ENCODE results near the gene TENM3. TPM values are rescaled to one million over a fixed set of nuclear protein-coding genes. Genes with fewer than 3 reads are reported as not detected.

The TENM3 gene
- total RNA-seq, 1 experiment from 2014 or later = 108 TPM

DNA sequence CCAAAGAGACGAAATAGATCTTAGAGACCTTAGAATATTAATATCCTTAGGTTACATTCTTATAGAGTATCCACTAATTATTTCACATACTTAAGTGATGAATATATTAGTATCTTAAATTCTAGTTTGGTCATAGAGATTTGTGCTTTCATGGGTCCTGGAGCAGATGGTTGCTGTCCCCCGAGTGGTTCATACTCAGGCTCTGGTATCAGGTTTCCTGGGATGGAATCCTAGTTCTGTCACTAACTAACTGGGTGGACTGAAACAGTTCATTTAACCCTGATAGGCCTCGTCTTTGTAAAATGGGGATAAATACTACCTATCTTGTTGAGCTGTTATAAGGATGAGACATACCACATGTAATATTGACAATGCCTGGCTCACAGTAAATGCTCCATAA is 264.6 kb downstream of the TENM3 start:
- no peak for DNase-seq (ENCODE audit: low spot score)

GRCh38 chr4:182510836-182511235 is 267.6 kb downstream of the TENM3 start:
- no peak for DNase-seq (ENCODE audit: low spot score)

GRCh38 chr4:182513587-182514291 is 270.5 kb downstream of the TENM3 start:
- DNase-seq (ENCODE audit: low spot score) = no peak

DNA sequence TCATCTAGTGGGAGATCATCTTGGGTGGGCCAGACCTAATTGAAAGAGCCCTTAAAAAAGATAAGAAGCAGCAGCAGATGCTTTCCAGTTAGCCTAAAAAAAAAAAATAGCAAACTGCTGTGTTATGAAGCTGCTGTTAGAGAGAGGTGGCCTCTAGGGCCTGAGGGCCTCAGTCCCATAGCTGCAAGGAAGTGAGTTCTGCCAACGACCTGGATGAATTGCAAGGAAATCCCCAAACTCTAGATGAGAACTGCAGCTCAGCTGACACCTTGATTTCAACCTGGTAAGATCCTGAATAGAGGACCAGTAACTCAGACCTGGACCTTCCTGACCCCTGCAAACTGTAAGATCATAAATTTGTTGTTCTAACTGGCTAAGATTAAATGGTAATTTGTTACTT is 275.2 kb downstream of the TENM3 start:
- no peak for DNase-seq (ENCODE audit: low spot score)

DNA sequence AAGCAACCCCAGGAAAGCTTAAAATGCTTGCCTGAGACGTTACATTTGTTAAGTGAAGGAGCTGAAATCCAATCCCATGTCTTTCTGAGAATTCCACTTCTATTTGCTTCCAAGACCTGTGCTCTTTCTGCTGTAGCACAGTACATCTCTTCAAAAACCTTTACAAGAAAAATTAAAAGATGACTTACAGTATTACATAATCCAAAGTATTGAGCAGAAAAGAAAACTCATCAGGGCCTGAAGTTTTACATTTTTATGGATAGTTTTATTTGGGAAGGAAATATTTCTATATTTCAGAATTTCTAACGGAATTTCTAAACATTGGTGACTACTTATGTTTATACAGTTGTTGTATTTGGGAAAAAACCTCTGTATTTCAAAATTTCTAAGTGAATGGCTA is 276.3 kb downstream of the TENM3 start:
- no peak for DNase-seq (ENCODE audit: low spot score)

DNA sequence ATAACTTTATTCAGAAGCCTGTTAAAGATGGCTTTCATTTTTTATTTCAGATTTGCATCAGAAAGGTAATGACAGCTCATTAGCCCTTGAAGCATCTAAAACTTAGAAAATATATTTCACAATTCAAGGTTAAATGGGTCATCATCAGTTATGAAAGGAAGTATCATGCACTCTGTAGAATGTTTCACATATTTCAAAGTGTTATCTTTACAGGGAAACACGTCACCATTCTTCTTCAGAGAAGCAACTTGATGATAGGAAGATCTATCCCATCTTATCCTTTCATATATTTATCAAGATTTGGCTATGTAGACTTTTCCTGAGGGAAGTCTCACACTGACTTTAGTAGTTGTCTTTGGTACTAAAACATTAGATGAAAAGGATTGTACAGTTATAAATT is 277.8 kb downstream of the TENM3 start:
- DNase-seq (ENCODE audit: low spot score) = no peak

DNA sequence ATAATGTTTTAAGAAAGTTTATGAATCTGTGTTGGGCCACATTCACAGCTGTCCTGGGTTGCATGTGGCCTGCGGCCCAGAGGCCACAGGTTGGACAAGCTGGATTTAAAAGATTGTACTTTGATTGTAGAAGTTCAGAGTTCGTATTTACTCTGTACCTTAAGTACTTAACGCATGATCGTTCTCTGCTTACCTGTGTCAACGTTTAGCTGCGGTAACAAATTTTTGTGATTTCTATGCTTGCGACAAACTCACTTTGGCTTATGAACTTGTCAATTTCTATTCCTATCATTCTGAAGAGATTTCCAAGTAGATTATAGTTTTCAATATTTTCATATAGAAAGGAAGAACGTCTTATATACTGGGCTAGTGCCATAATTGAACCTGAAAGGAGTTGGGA is 285.6 kb downstream of the TENM3 start:
- DNase-seq (ENCODE audit: low spot score) = no peak

DNA sequence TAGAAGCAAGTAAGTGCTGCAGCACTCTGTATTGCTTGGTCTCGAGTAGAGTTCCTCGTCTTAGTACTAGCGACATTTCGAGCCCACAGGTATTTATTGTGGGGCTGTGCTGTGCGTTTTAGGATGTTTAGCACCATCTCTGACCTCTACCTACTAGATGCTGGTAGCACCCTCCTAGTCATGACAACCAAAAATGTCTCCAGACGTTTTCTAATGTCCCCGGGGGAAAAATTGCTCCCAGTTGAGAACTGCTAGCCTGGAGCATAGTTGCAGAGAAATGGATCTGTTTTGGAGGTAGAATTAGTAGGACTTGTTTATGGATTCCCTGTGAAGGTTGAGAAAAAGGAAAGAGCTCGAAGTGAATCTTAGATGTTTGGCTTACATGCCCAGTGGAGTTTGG is 287.2 kb downstream of the TENM3 start:
- DNase-seq (ENCODE audit: low spot score) = no peak

DNA sequence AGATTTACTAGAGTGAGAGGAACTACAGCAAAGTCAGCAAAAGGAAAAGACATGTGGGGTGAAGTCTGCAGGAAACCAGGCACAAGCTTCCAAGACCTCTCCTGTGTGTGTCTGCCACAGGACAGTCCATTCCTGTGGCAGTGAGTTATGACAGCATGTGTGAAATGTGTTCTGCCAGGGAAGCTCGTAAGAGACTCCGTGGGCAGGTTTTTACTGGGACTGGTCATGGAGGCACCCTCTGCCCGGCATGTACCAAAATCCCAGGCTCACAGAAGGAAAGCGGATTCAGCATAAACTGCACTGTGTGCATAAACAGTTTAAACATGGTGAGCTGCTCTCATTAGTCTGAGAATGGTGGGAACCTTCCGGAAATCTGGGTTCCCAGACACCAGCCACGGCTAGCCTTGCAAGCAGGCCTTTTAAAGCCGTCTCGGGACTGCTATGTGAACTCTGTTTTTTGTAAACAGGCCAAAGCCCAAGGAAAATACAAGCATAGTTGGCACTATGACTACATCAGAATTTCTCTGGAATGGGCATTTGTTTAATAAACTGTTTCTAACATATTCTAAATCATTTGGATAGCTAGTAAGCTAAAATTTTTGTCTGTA is 288.5 kb downstream of the TENM3 start:
- DNase-seq (ENCODE audit: low spot score) = no peak

GRCh38 chr4:182532441-182532840 is 289.2 kb downstream of the TENM3 start:
- no peak for DNase-seq (ENCODE audit: low spot score)

DNA sequence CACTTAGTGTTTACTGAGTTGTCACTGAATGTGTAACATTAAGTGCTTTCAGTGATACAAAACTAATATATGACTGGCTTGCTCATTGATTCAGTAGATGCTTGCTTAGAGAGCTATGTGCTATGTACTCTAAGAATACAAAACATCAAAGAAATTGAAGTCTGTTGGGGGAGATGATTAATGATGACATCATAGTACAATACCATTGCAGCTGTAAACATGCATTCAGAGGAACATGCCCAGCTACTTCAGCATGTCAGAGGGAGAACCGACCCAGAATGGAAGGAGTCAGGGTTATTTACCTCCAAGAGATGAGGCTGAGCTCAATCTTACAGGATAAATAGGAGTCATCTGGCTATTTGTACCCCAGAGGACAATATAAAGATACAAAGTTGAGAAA is 290.8 kb downstream of the TENM3 start:
- no peak for DNase-seq (ENCODE audit: low spot score)

GRCh38 chr4:182536221-182536811 is 293.1 kb downstream of the TENM3 start:
- no peak for DNase-seq (ENCODE audit: low spot score)

GRCh38 chr4:182537031-182537795 is 294.0 kb downstream of the TENM3 start:
- no peak for DNase-seq (ENCODE audit: low spot score)

GRCh38 chr4:182538031-182538430 is 294.8 kb downstream of the TENM3 start:
- no peak for DNase-seq (ENCODE audit: low spot score)

DNA sequence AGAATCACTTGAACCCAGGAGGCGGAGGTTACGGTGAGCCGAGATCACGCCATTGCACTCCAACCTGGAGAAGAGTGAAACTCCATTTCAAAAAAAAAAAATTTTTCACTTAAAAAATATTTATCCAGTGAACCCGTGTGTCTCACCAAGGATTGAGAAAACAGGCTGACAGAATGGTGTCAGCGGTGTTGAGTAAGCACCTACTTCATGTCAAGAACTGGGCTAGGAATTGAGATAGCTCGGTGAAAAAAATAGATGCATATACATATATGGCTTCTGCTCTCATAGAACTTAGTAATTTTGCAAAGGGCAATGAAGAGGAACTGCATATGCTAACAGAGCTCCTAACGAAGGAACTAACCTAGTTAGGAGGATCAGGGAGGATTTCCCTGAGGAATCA is 297.3 kb downstream of the TENM3 start:
- DNase-seq (ENCODE audit: low spot score) = no peak

DNA sequence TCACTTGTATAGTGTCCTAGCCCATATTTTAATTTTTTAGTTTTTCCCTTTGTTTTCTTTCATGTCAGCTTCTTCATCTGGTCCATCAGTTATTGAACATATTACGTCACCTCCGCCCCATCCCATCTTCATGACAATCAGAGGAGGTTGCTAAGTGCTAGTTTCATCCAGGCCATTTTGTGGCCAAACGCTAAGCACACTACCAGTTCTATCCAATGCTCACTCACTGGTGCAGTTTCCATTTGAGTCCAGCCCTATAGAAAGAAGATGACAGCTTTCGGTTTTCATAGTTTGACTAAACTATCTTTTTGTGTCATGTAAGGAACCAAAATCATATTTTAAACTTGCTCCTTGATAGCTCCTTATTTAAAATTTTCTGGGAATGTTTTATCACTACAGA is 304.2 kb downstream of the TENM3 start:
- no peak for DNase-seq (ENCODE audit: low spot score)

- no peak for DNase-seq (ENCODE audit: low spot score)
Observed at GRCh38 chr4:182548156-182548555, 305.0 kb downstream of the TENM3 start.

- no peak for DNase-seq (ENCODE audit: low spot score)
Observed at GRCh38 chr4:182549356-182549755, 306.2 kb downstream of the TENM3 start.

- no peak for DNase-seq (ENCODE audit: low spot score)
Observed at GRCh38 chr4:182552948-182553347, 309.7 kb downstream of the TENM3 start.

GRCh38 chr4:182553653-182554052 is 310.5 kb downstream of the TENM3 start:
- DNase-seq (ENCODE audit: low spot score) = no peak

DNA sequence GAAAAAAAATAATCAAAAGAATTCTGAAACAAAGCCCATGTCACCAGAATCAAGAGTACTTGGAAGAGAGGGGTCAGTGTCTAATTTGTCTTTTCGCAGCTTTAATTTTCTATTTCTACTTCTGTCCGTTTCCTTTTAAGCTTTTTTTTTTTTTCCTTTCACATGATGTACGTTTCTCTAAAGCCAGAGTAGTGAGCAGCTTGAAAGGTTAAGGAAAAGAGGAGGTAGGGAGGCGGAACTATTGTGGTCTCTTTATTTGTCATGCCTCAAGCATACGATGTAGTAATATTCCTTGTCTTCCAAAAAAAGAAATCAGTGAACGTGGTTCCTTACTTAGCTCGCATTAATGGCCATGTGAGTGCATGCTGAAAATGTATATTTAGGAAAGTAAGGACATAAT is 311.5 kb downstream of the TENM3 start:
- DNase-seq (ENCODE audit: low spot score) = no peak

GRCh38 chr4:182555997-182556418 is 312.8 kb downstream of the TENM3 start:
- peak; percentile 66 for DNase-seq (ENCODE audit: low spot score)

GRCh38 chr4:182556580-182556979 is 313.4 kb downstream of the TENM3 start:
- no peak for DNase-seq (ENCODE audit: low spot score)
